ENCODE data around the gene RBM33. TPM values are rescaled to one million over a fixed set of nuclear protein-coding genes. Genes with fewer than 3 reads are reported as not detected.

RBM33 gene
- total and polyA plus RNA-seq, 2 of the 8 experiments (the other 6 are each of a cell fraction or from before 2014, with no cell fraction given), result 16.5 to 64.6 TPM

DNA sequence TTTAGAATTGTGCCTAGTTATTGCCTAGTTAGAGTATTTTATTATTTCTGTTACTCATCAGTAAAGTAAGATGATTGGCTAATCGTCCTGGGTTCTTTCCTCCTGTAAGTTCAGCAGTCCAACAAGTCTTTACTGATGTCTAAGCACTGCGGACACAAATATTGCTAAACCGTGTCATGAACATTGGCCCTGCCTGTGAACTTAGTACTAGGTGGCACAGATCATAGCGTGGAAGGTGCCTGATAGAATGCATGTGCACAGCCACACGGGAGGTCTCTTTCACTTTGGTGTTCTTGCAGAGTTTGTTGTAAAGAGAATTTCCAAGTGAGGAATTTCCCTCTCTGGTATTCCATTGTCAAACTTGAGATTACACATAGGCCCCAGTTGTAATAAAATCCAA, 38.0 kb downstream of the RBM33 start (continued):
- TF ChIP-seq, protein P1, sequence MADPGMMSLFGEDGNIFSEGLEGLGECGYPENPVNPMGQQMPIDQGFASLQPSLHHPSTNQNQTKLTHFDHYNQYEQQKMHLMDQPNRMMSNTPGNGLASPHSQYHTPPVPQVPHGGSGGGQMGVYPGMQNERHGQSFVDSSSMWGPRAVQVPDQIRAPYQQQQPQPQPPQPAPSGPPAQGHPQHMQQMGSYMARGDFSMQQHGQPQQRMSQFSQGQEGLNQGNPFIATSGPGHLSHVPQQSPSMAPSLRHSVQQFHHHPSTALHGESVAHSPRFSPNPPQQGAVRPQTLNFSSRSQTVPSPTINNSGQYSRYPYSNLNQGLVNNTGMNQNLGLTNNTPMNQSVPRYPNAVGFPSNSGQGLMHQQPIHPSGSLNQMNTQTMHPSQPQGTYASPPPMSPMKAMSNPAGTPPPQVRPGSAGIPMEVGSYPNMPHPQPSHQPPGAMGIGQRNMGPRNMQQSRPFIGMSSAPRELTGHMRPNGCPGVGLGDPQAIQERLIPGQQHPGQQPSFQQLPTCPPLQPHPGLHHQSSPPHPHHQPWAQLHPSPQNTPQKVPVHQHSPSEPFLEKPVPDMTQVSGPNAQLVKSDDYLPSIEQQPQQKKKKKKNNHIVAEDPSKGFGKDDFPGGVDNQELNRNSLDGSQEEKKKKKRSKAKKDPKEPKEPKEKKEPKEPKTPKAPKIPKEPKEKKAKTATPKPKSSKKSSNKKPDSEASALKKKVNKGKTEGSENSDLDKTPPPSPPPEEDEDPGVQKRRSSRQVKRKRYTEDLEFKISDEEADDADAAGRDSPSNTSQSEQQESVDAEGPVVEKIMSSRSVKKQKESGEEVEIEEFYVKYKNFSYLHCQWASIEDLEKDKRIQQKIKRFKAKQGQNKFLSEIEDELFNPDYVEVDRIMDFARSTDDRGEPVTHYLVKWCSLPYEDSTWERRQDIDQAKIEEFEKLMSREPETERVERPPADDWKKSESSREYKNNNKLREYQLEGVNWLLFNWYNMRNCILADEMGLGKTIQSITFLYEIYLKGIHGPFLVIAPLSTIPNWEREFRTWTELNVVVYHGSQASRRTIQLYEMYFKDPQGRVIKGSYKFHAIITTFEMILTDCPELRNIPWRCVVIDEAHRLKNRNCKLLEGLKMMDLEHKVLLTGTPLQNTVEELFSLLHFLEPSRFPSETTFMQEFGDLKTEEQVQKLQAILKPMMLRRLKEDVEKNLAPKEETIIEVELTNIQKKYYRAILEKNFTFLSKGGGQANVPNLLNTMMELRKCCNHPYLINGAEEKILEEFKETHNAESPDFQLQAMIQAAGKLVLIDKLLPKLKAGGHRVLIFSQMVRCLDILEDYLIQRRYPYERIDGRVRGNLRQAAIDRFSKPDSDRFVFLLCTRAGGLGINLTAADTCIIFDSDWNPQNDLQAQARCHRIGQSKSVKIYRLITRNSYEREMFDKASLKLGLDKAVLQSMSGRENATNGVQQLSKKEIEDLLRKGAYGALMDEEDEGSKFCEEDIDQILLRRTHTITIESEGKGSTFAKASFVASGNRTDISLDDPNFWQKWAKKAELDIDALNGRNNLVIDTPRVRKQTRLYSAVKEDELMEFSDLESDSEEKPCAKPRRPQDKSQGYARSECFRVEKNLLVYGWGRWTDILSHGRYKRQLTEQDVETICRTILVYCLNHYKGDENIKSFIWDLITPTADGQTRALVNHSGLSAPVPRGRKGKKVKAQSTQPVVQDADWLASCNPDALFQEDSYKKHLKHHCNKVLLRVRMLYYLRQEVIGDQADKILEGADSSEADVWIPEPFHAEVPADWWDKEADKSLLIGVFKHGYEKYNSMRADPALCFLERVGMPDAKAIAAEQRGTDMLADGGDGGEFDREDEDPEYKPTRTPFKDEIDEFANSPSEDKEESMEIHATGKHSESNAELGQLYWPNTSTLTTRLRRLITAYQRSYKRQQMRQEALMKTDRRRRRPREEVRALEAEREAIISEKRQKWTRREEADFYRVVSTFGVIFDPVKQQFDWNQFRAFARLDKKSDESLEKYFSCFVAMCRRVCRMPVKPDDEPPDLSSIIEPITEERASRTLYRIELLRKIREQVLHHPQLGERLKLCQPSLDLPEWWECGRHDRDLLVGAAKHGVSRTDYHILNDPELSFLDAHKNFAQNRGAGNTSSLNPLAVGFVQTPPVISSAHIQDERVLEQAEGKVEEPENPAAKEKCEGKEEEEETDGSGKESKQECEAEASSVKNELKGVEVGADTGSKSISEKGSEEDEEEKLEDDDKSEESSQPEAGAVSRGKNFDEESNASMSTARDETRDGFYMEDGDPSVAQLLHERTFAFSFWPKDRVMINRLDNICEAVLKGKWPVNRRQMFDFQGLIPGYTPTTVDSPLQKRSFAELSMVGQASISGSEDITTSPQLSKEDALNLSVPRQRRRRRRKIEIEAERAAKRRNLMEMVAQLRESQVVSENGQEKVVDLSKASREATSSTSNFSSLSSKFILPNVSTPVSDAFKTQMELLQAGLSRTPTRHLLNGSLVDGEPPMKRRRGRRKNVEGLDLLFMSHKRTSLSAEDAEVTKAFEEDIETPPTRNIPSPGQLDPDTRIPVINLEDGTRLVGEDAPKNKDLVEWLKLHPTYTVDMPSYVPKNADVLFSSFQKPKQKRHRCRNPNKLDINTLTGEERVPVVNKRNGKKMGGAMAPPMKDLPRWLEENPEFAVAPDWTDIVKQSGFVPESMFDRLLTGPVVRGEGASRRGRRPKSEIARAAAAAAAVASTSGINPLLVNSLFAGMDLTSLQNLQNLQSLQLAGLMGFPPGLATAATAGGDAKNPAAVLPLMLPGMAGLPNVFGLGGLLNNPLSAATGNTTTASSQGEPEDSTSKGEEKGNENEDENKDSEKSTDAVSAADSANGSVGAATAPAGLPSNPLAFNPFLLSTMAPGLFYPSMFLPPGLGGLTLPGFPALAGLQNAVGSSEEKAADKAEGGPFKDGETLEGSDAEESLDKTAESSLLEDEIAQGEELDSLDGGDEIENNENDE (IDR thresholded peaks at IDR 0.05; ENCODE audit: insufficient replicate concordance, low read length), result no peak
- no peak for TF ChIP-seq POU5F1 (IDR thresholded peaks at IDR 0.05; ENCODE audit: low read depth, low read length)
- no peak for TF ChIP-seq RBBP5 (IDR thresholded peaks at IDR 0.05; ENCODE audit: borderline replicate concordance, low read depth, low read length)
- TF ChIP-seq GABPA (IDR thresholded peaks at IDR 0.05; ENCODE audit: borderline replicate concordance, insufficient read depth, low read length), result no peak
- TF ChIP-seq NANOG (IDR thresholded peaks at IDR 0.05; ENCODE audit: insufficient read depth, low read depth, low read length, poor library complexity, severe bottlenecking), result no peak
- no peak for TF ChIP-seq TAF7 (optimal IDR thresholded peaks at IDR 0.05; ENCODE audit: borderline replicate concordance, low read depth, low read length)
- TF ChIP-seq KDM5A (IDR thresholded peaks at IDR 0.05; ENCODE audit: low read length), result no peak
